PC-9 (cell line): ENCODE measurements around the gene PTPRM. TPM values are rescaled to one million over a fixed set of nuclear protein-coding genes. Genes with fewer than 3 reads are reported as not detected.

ENCODE experiments used
- BruUV-seq: library from RNA; stranded (reverse); fragments of 400-500 nt; replicated peaks from 2 replicates; lab custom pipeline; 2021; lab: Mats Ljungman, UMichigan
- CTCF ChIA-PET: fragments of 300-600 bp; sonication (Branson Sonifier 250); formaldehyde crosslinking; loops from one replicate; lab custom pipeline; 2022; ENCODE audit warnings: antibody characterized with exemption; lab: Charles Lee
- POLR2A ChIA-PET: fragments of 300-600 bp; sonication (Branson Sonifier 250); formaldehyde crosslinking; loops from one replicate; lab custom pipeline; 2022; ENCODE audit warnings: antibody characterized with exemption; ENCODE audit not compliant: unreplicated experiment; lab: Charles Lee
- DNase-seq, 2 experiments: peaks; one replicate each; pipeline versions ENCODE4 v3.0.0 to v3.0.0-alpha.2; 2015 to 2022; ENCODE audit warnings: mixed read lengths in 1 of 2
- H2AFZ ChIP-seq: fragments of 200-600 bp; sonication (generic); 2 replicates; pipeline ENCODE4 v1.8.1; 2017; ENCODE audit warnings: antibody characterized with exemption
- H3F3A ChIP-seq: fragments of 200-600 bp; sonication (generic); 2 replicates; pipeline ENCODE4 v1.8.1; 2017; ENCODE audit warnings: antibody characterized with exemption, mild to moderate bottlenecking, low read depth; ENCODE audit not compliant: insufficient read depth
- H3K27ac ChIP-seq: fragments of 200-600 bp; sonication (generic); 2 replicates; pipeline ENCODE4 v1.6.1; 2016; ENCODE audit warnings: mixed run types
- H3K27me3 ChIP-seq: fragments of 200-600 bp; sonication (generic); 2 replicates; pipeline ENCODE4 v1.6.1; 2016; ENCODE audit warnings: low read depth, mixed run types; ENCODE audit not compliant: insufficient read depth
- H3K36me3 ChIP-seq: fragments of 200-600 bp; sonication (generic); 2 replicates; pipeline ENCODE4 v1.6.1; 2016; ENCODE audit warnings: low read depth, mixed run types
- H3K4me1 ChIP-seq: fragments of 200-600 bp; sonication (generic); replicated peaks from 2 replicates; pipeline ENCODE4 v1.6.1; 2016; ENCODE audit warnings: mixed run types; ENCODE audit not compliant: insufficient read depth
- H3K4me2 ChIP-seq: fragments of 200-600 bp; sonication (generic); 2 replicates; pipeline ENCODE4 v1.6.1; 2017; ENCODE audit warnings: mixed run types
- H3K4me3 ChIP-seq: fragments of 200-600 bp; sonication (generic); 2 replicates; pipeline ENCODE4 v1.6.1; 2016; ENCODE audit warnings: mixed run types
- H3K79me2 ChIP-seq: fragments of 200-600 bp; sonication (generic); 2 replicates; pipeline ENCODE4 v1.6.1; 2017; ENCODE audit warnings: low read depth, mixed run types
- H3K9me2 ChIP-seq: fragments of 200-600 bp; sonication (generic); 2 replicates; pipeline ENCODE4 v1.8.1; 2017; ENCODE audit warnings: mild to moderate bottlenecking; ENCODE audit not compliant: insufficient read depth
- H3K9me3 ChIP-seq: fragments of 200-600 bp; sonication (generic); 2 replicates; pipeline ENCODE4 v1.8.1; 2016; ENCODE audit warnings: low read depth; ENCODE audit not compliant: insufficient read depth
- H4K20me1 ChIP-seq: fragments of 200-600 bp; sonication (generic); 2 replicates; pipeline ENCODE4 v1.8.1; 2017; ENCODE audit not compliant: insufficient read depth
- CTCF ChIP-seq: fragments of 200-600 bp; sonication (generic); conservative IDR thresholded peaks from 2 replicates; pipeline ENCODE4 v1.6.1; 2017; ENCODE audit warnings: mixed run types, antibody characterized with exemption, mild to moderate bottlenecking, moderate library complexity
- EZH2 ChIP-seq: fragments of 200-600 bp; sonication (generic); IDR thresholded peaks from 2 replicates; pipeline ENCODE4 v1.8.0; 2017; ENCODE audit warnings: antibody characterized with exemption, low read depth
- intact Hi-C: fragments of 100-400 bp; cut with micrococcal nuclease; formaldehyde crosslinking; loops from one replicate; pipeline ENCODE4 v1.10.0; 2022; ENCODE audit not compliant: unreplicated experiment
- total RNA-seq: library from RNA; stranded (reverse); gene quantifications from 2 replicates; pipeline ENCODE4 v1.2.3, GENCODE V29; 2021

Gene PTPRM
- total RNA-seq, 1 experiment from 2014 or later, result 32.5 TPM

- TF ChIP-seq CTCF (no peak), EZH2 (no peak)
- Histone ChIP-seq H3K27me3 (no peaks in the 10 kb centered on the region), H3K4me3 (no peak overlapping the region), H3K27ac (no peak overlapping the region), H4K20me1 (no peaks in the 10 kb centered on the region), H3K9me2 (no peaks in the 10 kb centered on the region), H3K4me2 (no peak overlapping the region), H3K4me1 (no peaks in the 10 kb centered on the region), H3K79me2 (no peaks in the 10 kb centered on the region), H3F3A (peaks cover 3% of the 10 kb centered on the region; the same call in 1 of the 2 replicates), H3K36me3 (no peaks in the 10 kb centered on the region), H2AFZ (no peak overlapping the region), H3K9me3 (peaks cover 10% of the 10 kb centered on the region; the same call in 1 of the 2 replicates)
- CTCF ChIA-PET, result no interaction called here
- intact Hi-C loops, result no loop called here
- POLR2A ChIA-PET, result no interaction called here
- BruUV-seq, result no TSS peak
- DNase-seq, result no peak
Observed at GRCh38 chr18:7844418-7844817, 277.3 kb downstream of the PTPRM start.

GRCh38 chr18:7846335-7846734, 279.2 kb downstream of the PTPRM start:
- Histone ChIP-seq H3K27ac (no peak overlapping the region), H3F3A (no peaks in the 10 kb centered on the region), H3K79me2 (no peaks in the 10 kb centered on the region), H3K4me3 (no peak overlapping the region), H3K27me3 (no peaks in the 10 kb centered on the region), H2AFZ (no peak overlapping the region), H3K9me2 (no peaks in the 10 kb centered on the region), H4K20me1 (no peaks in the 10 kb centered on the region), H3K4me1 (no peaks in the 10 kb centered on the region), H3K36me3 (no peaks in the 10 kb centered on the region), H3K4me2 (no peak overlapping the region), H3K9me3 (peaks cover 10% of the 10 kb centered on the region; the same call in 1 of the 2 replicates)
- no peak for DNase-seq
- TF ChIP-seq EZH2, result no peak
- TF ChIP-seq CTCF, result no peak
- intact Hi-C loops, result no loop called here
- BruUV-seq, result no TSS peak
- ChIA-PET POLR2A (no interaction called here), CTCF (no interaction called here)

GRCh38 chr18:7847357-7848053, 280.4 kb downstream of the PTPRM start:
- Histone ChIP-seq H3K4me3 (no peak overlapping the region), H4K20me1 (no peaks in the 10 kb centered on the region), H3K9me3 (peaks cover 10% of the 10 kb centered on the region; the same call in 1 of the 2 replicates), H3F3A (no peaks in the 10 kb centered on the region), H3K79me2 (no peaks in the 10 kb centered on the region), H3K4me1 (no peaks in the 10 kb centered on the region), H3K4me2 (no peak overlapping the region), H3K9me2 (no peaks in the 10 kb centered on the region), H3K27ac (no peak overlapping the region), H3K27me3 (no peaks in the 10 kb centered on the region), H3K36me3 (no peaks in the 10 kb centered on the region), H2AFZ (no peak overlapping the region)
- no peak for DNase-seq
- ChIA-PET POLR2A (no interaction called here), CTCF (no interaction called here)
- intact Hi-C loops, result no loop called here
- TF ChIP-seq EZH2 (no peak), CTCF (no peak)
- no TSS peak for BruUV-seq
